ENCODE data around the gene KITLG. TPM values are rescaled to one million over a fixed set of nuclear protein-coding genes. Genes with fewer than 3 reads are reported as not detected.
A peak's percentile ranks its signal among the peaks of the same experiment; 100 is the strongest.

The KITLG gene
- total and polyA plus RNA-seq, 8 donors: 1.5 to 14.3 (median 5.1) TPM

DNA sequence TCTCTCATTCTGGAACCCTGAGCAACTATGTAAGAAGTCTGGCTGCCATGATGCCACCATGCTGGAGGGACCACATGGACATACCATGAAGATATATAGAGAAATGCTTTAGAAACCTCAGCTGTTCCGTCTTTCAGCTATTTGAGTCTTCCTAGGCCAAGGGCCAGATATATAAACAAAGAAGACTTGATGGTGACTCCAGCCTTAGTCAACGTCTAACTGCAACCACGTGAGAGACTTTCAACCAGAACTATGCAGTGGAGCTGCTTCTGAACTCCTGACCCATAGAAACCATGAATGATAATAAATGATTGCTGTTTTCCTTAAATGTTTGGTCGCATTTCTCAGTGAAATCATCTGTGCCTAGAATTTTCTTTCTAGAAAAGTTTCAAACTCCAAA lies 20.0 kb upstream of the KITLG start:
- no peaks in the 10 kb centered on the region for H3K27me3 ChIP-seq
- FAIRE-seq: no peak
- intact Hi-C loops (cut with DNase I): no loop called here

DNA sequence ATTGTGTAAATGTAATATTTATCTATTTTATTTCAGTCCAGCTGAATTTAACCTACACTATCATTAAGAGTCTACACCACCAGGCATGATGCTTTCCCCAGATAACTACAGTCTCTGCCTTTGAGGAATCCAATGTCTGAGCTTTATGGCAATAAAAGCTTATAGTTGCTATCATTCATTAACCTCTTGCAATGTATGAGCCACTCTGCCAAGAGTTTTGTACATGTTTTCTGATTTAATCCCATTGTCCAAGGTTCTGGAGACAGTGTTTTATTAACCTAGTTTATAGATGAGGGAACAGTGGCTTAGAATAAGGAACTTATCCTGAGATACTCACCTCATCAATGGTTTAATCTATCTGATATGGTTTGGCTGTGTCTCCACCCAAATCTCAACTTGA lies 17.1 kb upstream of the KITLG start:
- Histone ChIP-seq H3K9me3 (no peaks in the 10 kb centered on the region), H3K27ac (no peak overlapping the region), H3K36me3 (no peaks in the 10 kb centered on the region), H3K27me3 (no peaks in the 10 kb centered on the region), H3K4me3 (no peak overlapping the region), H3K4me1 (no peaks in the 10 kb centered on the region)
- ATAC-seq (no peak), FAIRE-seq (no peak), DNase-seq (no peak)
- intact Hi-C loops (cut with DNase I): no loop called here
- TF ChIP-seq, protein P1, sequence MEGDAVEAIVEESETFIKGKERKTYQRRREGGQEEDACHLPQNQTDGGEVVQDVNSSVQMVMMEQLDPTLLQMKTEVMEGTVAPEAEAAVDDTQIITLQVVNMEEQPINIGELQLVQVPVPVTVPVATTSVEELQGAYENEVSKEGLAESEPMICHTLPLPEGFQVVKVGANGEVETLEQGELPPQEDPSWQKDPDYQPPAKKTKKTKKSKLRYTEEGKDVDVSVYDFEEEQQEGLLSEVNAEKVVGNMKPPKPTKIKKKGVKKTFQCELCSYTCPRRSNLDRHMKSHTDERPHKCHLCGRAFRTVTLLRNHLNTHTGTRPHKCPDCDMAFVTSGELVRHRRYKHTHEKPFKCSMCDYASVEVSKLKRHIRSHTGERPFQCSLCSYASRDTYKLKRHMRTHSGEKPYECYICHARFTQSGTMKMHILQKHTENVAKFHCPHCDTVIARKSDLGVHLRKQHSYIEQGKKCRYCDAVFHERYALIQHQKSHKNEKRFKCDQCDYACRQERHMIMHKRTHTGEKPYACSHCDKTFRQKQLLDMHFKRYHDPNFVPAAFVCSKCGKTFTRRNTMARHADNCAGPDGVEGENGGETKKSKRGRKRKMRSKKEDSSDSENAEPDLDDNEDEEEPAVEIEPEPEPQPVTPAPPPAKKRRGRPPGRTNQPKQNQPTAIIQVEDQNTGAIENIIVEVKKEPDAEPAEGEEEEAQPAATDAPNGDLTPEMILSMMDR (IDR thresholded peaks at IDR 0.05): no peak

More for the DNA sequence above, 20.0 kb upstream of the KITLG start:
- Histone ChIP-seq H3K9me3 (no peaks in the 10 kb centered on the region), H3K4me3 (no peak overlapping the region), H3K4me1 (no peaks in the 10 kb centered on the region), H3K27ac (no peak overlapping the region), H3K36me3 (no peaks in the 10 kb centered on the region)
- TF ChIP-seq, protein P1 (IDR thresholded peaks at IDR 0.05): no peak
- WGBS, 2 donors: 89 to 97% methylated on average over 4 of the region's 4 CpGs
- no peak for DNase-seq
- ATAC-seq: no peak

DNA sequence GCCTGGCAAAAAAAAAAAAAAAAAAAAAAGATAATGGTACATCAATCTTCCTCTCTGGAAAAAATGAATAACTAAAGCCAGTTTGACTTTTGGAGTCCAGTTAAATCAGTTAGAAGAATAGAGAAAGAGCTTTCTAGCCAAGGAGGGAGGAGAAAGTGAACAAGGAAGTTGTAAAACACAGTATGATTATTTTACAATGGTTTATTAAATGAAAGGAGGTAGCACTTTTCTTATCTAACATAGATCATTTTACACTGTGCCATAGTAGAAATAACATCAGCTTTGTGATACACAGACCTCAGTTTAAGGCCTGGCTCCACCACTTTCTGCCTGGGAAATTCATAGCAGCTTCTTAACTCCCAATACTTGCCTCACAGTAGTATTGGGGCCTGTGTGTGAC lies 15.4 kb upstream of the KITLG start:
- H3K4me3 ChIP-seq: no peak overlapping the region
- no peaks in the 10 kb centered on the region for H3K9me3 ChIP-seq
- TF ChIP-seq, protein P1 (IDR thresholded peaks at IDR 0.05): no peak
- no peak for DNase-seq
- peak; percentile 83 for FAIRE-seq
- no peak for ATAC-seq
- H3K27ac ChIP-seq: no peak overlapping the region
- H3K4me1 ChIP-seq: no peaks in the 10 kb centered on the region
- no peaks in the 10 kb centered on the region for H3K27me3 ChIP-seq
- no peaks in the 10 kb centered on the region for H3K36me3 ChIP-seq
- intact Hi-C loops (cut with DNase I): no loop called here

DNA sequence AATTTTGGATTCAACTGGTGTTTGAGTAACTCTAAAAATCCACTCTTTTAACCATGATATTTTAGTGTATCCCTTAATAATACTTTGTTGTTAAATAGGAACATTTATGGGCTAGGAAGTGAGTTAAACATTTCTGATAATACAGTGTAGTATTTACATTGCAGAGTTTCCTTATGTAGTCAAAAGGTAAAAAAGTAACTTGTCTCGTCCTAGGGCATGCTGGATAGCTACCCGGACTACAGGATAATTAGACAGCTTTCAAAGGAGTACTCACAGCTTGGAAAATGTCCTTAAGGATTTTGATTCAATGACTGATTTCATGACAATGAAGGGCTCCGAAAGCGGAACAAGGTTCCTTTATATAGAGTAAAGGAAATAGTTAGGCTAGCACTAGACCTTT lies 14.5 kb upstream of the KITLG start:
- no peak for ATAC-seq
- intact Hi-C loops (cut with DNase I): no loop called here
- Histone ChIP-seq H3K36me3 (no peaks in the 10 kb centered on the region), H3K27me3 (no peaks in the 10 kb centered on the region), H3K27ac (no peak overlapping the region), H3K9me3 (no peaks in the 10 kb centered on the region), H3K4me1 (no peaks in the 10 kb centered on the region), H3K4me3 (no peak overlapping the region)
- TF ChIP-seq, protein P1 (IDR thresholded peaks at IDR 0.05): no peak
- WGBS, 2 donors: 82 to 88% methylated on average over 4 of the region's 4 CpGs
- FAIRE-seq: no peak
- DNase-seq: no peak

DNA sequence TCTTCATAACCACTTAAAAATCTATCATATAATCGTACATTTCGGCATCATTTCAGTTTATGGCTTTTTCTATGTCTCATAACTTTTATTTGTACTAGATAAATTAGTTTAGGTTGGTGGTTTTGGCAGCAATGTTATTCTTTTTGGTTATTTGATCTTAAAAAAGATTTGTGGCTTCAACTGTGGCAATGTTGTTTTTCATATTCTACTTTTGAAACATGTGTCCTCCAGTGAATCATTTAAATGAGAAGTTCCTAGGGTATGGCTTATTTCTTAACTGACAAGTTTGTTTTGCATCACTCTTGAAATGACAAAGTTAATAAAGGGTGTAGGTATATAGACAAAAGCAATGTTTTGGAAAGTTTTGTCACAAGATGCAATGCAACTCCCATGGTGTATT lies 11.1 kb upstream of the KITLG start:
- no peaks in the 10 kb centered on the region for H3K36me3 ChIP-seq
- intact Hi-C loops (cut with DNase I): no loop called here
- no peak for DNase-seq
- TF ChIP-seq, protein P1 (IDR thresholded peaks at IDR 0.05): no peak
- H3K4me1 ChIP-seq: no peaks in the 10 kb centered on the region
- H3K27me3 ChIP-seq: no peaks in the 10 kb centered on the region
- no peak for FAIRE-seq
- H3K9me3 ChIP-seq: no peaks in the 10 kb centered on the region
- H3K4me3 ChIP-seq: no peak overlapping the region
- no peak overlapping the region for H3K27ac ChIP-seq
- WGBS, 2 donors: 87 to 90% methylated on average over 2 of the region's 2 CpGs
- no peak for ATAC-seq

All from pancreas (tissue), 10 donors.